DOHH2 (cell line): ENCODE data around the gene GPR15LG.

ENCODE experiments used
- CTCF ChIP-seq: fragments of 200-600 bp; sonication (generic); IDR thresholded peaks from one replicate; pipeline ENCODE4 v1.5.1; 2014; ENCODE audit warnings: antibody characterized with exemption, mild to moderate bottlenecking, low read depth, low read length; ENCODE audit not compliant: poor library complexity, severe bottlenecking
- EZH2phosphoT487 ChIP-seq: fragments of 200-600 bp; sonication (generic); IDR thresholded peaks from 2 replicates; pipeline ENCODE4 v1.6.1; 2017; ENCODE audit warnings: borderline replicate concordance, mild to moderate bottlenecking, antibody characterized with exemption, low read length, moderate library complexity, mixed read lengths

GRCh38 chr10:84230359-84230758 lies 56.8 kb downstream of the GPR15LG start:
- TF ChIP-seq CTCF = no peak
- TF ChIP-seq EZH2phosphoT487 = no peak
